Adrenal gland (tissue), 12 donors: ENCODE measurements around the gene IRAK3. TPM values are rescaled to one million over a fixed set of nuclear protein-coding genes. Genes with fewer than 3 reads are reported as not detected.

Experiments
- DNase-seq, 7 donors: peaks; one replicate each; pipeline ENCODE4 v3.0.0-alpha.2; 2019 to 2020
- H3K27ac ChIP-seq, 5 donors: fragments of 200-600 bp; sonication (generic) in 4 of 5; 1 replicate in 3 of 5; 2 replicates in 2 of 5; pipeline versions ENCODE4 v1.5.1 to v1.8.0; 2016 to 2020; ENCODE audit warnings: mild to moderate bottlenecking in 1 of 5
- H3K27me3 ChIP-seq: fragments of 200-600 bp; 2 replicates; pipeline ENCODE4 v1.8.0; 2021
- H3K36me3 ChIP-seq, 2 donors: fragments of 200-600 bp; replicated peaks in 1 of 2; 1 replicate in 1 of 2; 2 replicates in 1 of 2; pipeline versions ENCODE4 v1.5.1 to v1.8.0; 2018 to 2022
- H3K4me1 ChIP-seq, 2 donors: fragments of 200-600 bp; replicated peaks in 1 of 2; 1 replicate in 1 of 2; 2 replicates in 1 of 2; pipeline versions ENCODE4 v1.5.1 to v1.8.0; 2018 to 2021
- H3K4me3 ChIP-seq, 4 donors: fragments of 200-600 bp; sonication (generic) in 3 of 4; one replicate each; pipeline ENCODE4 v1.5.1; 2016 to 2018
- H3K9me3 ChIP-seq, 3 donors: fragments of 200-600 bp; sonication (generic) in 1 of 3; replicated peaks in 1 of 3; 1 replicate in 2 of 3; 2 replicates in 1 of 3; pipeline versions ENCODE4 v1.5.1 to v1.8.0; 2016 to 2021
- CTCF ChIP-seq, 6 experiments: fragments of 450-650 bp in 4 of 6; fragments of 200-600 bp in 2 of 6; sonication (generic) in 1 of 6; IDR thresholded peaks; 1 replicate in 5 of 6; 2 replicates in 1 of 6; pipeline versions ENCODE4 v1.5.1 to v1.8.0; 2016 to 2021; ENCODE audit warnings: antibody characterized with exemption in 6 of 6, mild to moderate bottlenecking in 2 of 6, moderate library complexity in 1 of 6
- POLR2A ChIP-seq, 2 donors: fragments of 450-650 bp; IDR thresholded peaks; one replicate each; pipeline ENCODE4 v1.6.1; 2017; ENCODE audit warnings: antibody characterized with exemption in 2 of 2, mild to moderate bottlenecking in 2 of 2, moderate library complexity in 1 of 2
- WGBS, 4 donors: extraction: QIAGEN DNeasy Blood & Tissue Kit in 2 of 4; methylation state at CpG; one replicate each; pipeline versions ENCODE4 v1.1.5 to v1.1.7; 2013 to 2017; 5-methylcytosine and 5-hydroxymethylcytosine counted together
- intact Hi-C, 2 donors: fragments of 100-400 bp; cut with DNase I; formaldehyde crosslinking; loops; one replicate each; pipeline versions ENCODE4 v1.14.1 to v1.15.0; 2022 to 2023
- polyA plus RNA-seq, 3 donors: library from polyadenylated mRNA; stranded (reverse); fragments of 200-250 nt in 2 of 3; fragments of 350-450 nt in 1 of 3; fragmentation: Illumina TruSeq in 1 of 3; extraction: RNeasy Lipid Tissue Mini Kit (QIAGEN cat#74804) in 1 of 3; gene quantifications; one replicate each; pipeline ENCODE4 v1.2.3, GENCODE V29; 2013 to 2014
- total RNA-seq, 9 donors: library from RNA; depleted of rRNA in 4 of 9; stranded (reverse); fragments of >200 nt in 4 of 9; fragments of 120-200 nt in 1 of 9; fragmentation: NEBNext Ultra II Directional in 1 of 9; extraction: Animal tissue kit (Norgen Biotek cat#: 25700) in 1 of 9; gene quantifications; one replicate each; pipeline versions ENCODE4 v1.1.0 to v1.2.4, GENCODE V29; 2013 to 2023
- donor health status: healthy with polysubstance abuse.
- donor health status: Bipolar disorder and iron deficiency.
- donor health status: DM: yes; HTN: yes; CAD: no.
- donor health status: DM: no; HTN: no; CAD: no.
- donor health status: DM: no; HTN: no; CAD: no.
- donor health status: DM: yes; HTN: yes; CAD: no.

Gene IRAK3
- total and polyA plus RNA-seq, 12 donors: 3.3 to 29.0 (median 8.3) TPM

- intact Hi-C loops: no loop called here
- no peaks in the 10 kb centered on the region for H3K27me3 ChIP-seq
- no peak overlapping the region for H3K4me3 ChIP-seq
- TF ChIP-seq CTCF (IDR thresholded peaks at IDR 0.05) (no peak), POLR2A (IDR thresholded peaks at IDR 0.05) (no peak)
- no peaks in the 10 kb centered on the region for H3K4me1 ChIP-seq
- DNase-seq: no peak
- no peak overlapping the region for H3K27ac ChIP-seq
- H3K36me3 ChIP-seq: peaks cover 0 to 10% of the 10 kb centered on the region in 2 donors
- H3K9me3 ChIP-seq: no peaks in the 10 kb centered on the region
Observed at GRCh38 chr12:66247741-66248140, 58.7 kb downstream of the IRAK3 start.

DNA sequence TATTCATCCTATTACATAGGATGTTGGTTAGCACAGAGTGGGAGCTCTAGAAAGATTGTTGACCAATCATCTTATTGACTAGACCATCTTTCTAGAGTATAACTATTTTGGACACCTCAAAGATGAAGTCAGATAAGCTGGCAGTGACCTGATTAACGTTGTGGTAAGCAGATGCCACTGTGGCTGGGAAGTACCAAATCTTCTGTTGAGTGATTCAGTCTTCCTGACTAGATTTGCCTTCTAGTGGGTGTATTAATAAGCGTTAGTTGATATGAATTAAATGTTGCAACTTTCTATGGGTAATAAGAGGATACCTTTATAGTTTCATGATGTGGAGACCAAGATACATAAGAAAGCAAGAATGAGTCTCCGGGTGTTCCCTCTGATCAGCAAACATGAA lies 62.0 kb downstream of the IRAK3 start:
- Histone ChIP-seq H3K36me3 (peaks cover 0 to 10% of the 10 kb centered on the region in 2 donors), H3K27ac (no peak overlapping the region), H3K9me3 (no peaks in the 10 kb centered on the region), H3K27me3 (no peaks in the 10 kb centered on the region), H3K4me3 (no peak overlapping the region), H3K4me1 (no peaks in the 10 kb centered on the region)
- WGBS, 4 donors: 74 to 85% (median 79%) methylated on average over 3 of the region's 3 CpGs
- TF ChIP-seq CTCF (IDR thresholded peaks at IDR 0.05): no peak
- TF ChIP-seq POLR2A (IDR thresholded peaks at IDR 0.05): no peak
- DNase-seq: no peak
- intact Hi-C loops: no loop called here

DNA sequence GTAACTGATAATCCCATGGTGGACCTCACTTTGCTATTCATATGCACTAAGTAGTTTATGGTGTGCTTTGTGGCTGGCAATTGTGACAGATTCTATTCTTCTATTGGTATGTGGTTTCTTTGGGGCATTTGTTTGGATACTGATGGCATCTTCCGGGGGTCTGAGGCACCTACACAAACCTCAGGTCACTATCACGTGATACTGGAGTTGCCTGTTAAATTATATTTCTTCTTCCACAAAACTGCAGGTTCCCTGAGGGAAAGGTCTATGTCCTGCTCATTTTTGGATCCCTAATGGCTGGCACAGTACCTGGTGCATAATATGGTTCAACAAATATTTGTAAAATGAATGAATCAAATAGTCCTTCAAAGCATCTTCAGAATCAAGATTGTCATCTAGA lies 63.8 kb downstream of the IRAK3 start:
- WGBS, 4 donors: 82 to 87% (median 84%) methylated on average over 2 of the region's 2 CpGs
- Histone ChIP-seq H3K4me3 (no peak overlapping the region), H3K27ac (no peak overlapping the region), H3K36me3 (peaks cover 0 to 10% of the 10 kb centered on the region in 2 donors), H3K9me3 (no peaks in the 10 kb centered on the region), H3K4me1 (no peaks in the 10 kb centered on the region), H3K27me3 (no peaks in the 10 kb centered on the region)
- DNase-seq: no peak
- TF ChIP-seq POLR2A (IDR thresholded peaks at IDR 0.05): no peak
- TF ChIP-seq CTCF (IDR thresholded peaks at IDR 0.05): no peak
- intact Hi-C loops: no loop called here

DNA sequence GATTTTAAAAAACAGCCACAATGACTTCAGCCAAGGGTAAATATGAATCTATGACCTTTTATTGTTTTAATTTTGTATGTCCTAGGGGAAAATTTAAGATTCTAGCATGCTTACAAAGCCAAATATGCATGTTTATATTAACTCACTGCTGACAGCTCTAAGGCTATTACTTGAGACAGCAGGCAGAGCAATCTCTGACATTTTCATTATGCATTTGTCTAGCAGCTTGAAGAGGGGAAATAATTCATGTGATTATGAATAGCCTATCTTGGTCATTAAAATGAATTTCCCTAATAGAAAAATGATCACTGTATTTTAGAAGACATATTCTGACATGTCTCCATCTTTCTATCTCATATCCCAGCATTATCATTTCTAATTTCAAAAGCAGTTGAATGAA lies 66.7 kb downstream of the IRAK3 start:
- TF ChIP-seq CTCF (IDR thresholded peaks at IDR 0.05) (no peak), POLR2A (IDR thresholded peaks at IDR 0.05) (no peak)
- H3K9me3 ChIP-seq: no peaks in the 10 kb centered on the region
- no peaks in the 10 kb centered on the region for H3K36me3 ChIP-seq
- no peak overlapping the region for H3K4me3 ChIP-seq
- DNase-seq: no peak
- H3K27me3 ChIP-seq: no peaks in the 10 kb centered on the region
- no peak overlapping the region for H3K27ac ChIP-seq
- H3K4me1 ChIP-seq: no peaks in the 10 kb centered on the region
- intact Hi-C loops: no loop called here
